IMR-90 (cell line): Measurements from ENCODE around the gene FRMD1. TPM values are rescaled to one million over a fixed set of nuclear protein-coding genes. Genes with fewer than 3 reads are reported as not detected.

Source experiments
- ATAC-seq: fragments of 200-7000 bp; cut with Tn5 transposase; 2 replicates; pipeline ENCODE4 v1.9.1; 2020; ENCODE audit warnings: low read depth, mild to moderate bottlenecking, moderate library complexity
- BruUV-seq: library from RNA; stranded (reverse); fragments of 400-500 nt; replicated peaks from 2 replicates; lab custom pipeline; 2021; lab: Mats Ljungman, UMichigan
- CTCF ChIA-PET: fragments of 300-600 bp; formaldehyde crosslinking; extraction: SDS; loops from one replicate; lab custom pipeline; 2021; ENCODE audit warnings: antibody characterized with exemption; lab: Yijun Ruan, JAX
- POLR2A ChIA-PET: fragments of 300-600 bp; sonication (Branson Sonifier 250); formaldehyde crosslinking; loops from one replicate; lab custom pipeline; 2022; ENCODE audit warnings: antibody characterized with exemption; ENCODE audit not compliant: unreplicated experiment; lab: Charles Lee
- DNase-seq: peaks from one replicate; pipeline ENCODE4 v3.0.0; 2013
- H2AFZ ChIP-seq: replicated peaks from 2 replicates; pipeline ENCODE3; 2013; ENCODE audit warnings: low read length, mild to moderate bottlenecking; ENCODE audit not compliant: poor library complexity
- H2AK5ac ChIP-seq: 2 replicates; pipeline ENCODE4 v1.6.1; 2013; ENCODE audit warnings: low read depth, low read length, inconsistent platforms
- H2AK9ac ChIP-seq: replicated peaks from 2 replicates; pipeline ENCODE3; 2013; ENCODE audit warnings: mild to moderate bottlenecking, low read depth, low read length, moderate library complexity; ENCODE audit not compliant: poor library complexity
- H2BK120ac ChIP-seq: 2 replicates; pipeline ENCODE4 v1.6.1; 2013; ENCODE audit warnings: low read depth, low read length, inconsistent platforms
- H2BK15ac ChIP-seq: 3 replicates; pipeline ENCODE4 v1.6.1; 2013; ENCODE audit warnings: low read depth, low read length, inconsistent platforms
- H2BK20ac ChIP-seq: 2 replicates; pipeline ENCODE4 v1.6.1; 2013; ENCODE audit warnings: low read depth, mild to moderate bottlenecking, inconsistent platforms, low read length, moderate library complexity
- H2BK5ac ChIP-seq: 2 replicates; pipeline ENCODE4 v1.6.1; 2013; ENCODE audit warnings: mild to moderate bottlenecking, low read depth, low read length, inconsistent platforms; ENCODE audit not compliant: poor library complexity, severe bottlenecking
- H3K14ac ChIP-seq: replicated peaks from 2 replicates; pipeline ENCODE4 v1.6.1; 2013; ENCODE audit warnings: low read depth, low read length, inconsistent platforms
- H3K18ac ChIP-seq: 2 replicates; pipeline ENCODE4 v1.6.1; 2013; ENCODE audit warnings: low read depth, low read length, control low read depth
- H3K23ac ChIP-seq: 2 replicates; pipeline ENCODE4 v1.6.1; 2013; ENCODE audit warnings: low read depth, low read length, inconsistent platforms
- H3K27ac ChIP-seq: 2 replicates; pipeline ENCODE4 v1.5.1; 2013; ENCODE audit warnings: mild to moderate bottlenecking, control low read depth, low read length; ENCODE audit not compliant: insufficient read depth
- H3K27me3 ChIP-seq: 2 replicates; pipeline ENCODE4 v1.6.1; 2013; ENCODE audit warnings: low read length; ENCODE audit not compliant: control insufficient read depth, insufficient read depth
- H3K36me3 ChIP-seq: 2 replicates; pipeline ENCODE4 v1.6.1; 2013; ENCODE audit warnings: low read length, mixed read lengths; ENCODE audit not compliant: control insufficient read depth, insufficient read depth
- H3K4ac ChIP-seq: 2 replicates; pipeline ENCODE4 v1.6.1; 2013; ENCODE audit warnings: low read depth, low read length, inconsistent platforms
- H3K4me1 ChIP-seq: 2 replicates; pipeline ENCODE4 v1.6.1; 2013; ENCODE audit warnings: low read length, mixed read lengths; ENCODE audit not compliant: control insufficient read depth, insufficient read depth
- H3K4me2 ChIP-seq: 2 replicates; pipeline ENCODE4 v1.6.1; 2013; ENCODE audit warnings: low read depth, mild to moderate bottlenecking, control low read depth, low read length, moderate library complexity
- H3K4me3 ChIP-seq: 2 replicates; pipeline ENCODE4 v1.5.1; 2013; ENCODE audit warnings: low read depth, mild to moderate bottlenecking, control low read depth, low read length, moderate library complexity; ENCODE audit not compliant: insufficient read depth
- H3K56ac ChIP-seq: 2 replicates; pipeline ENCODE4 v1.6.1; 2013; ENCODE audit warnings: low read length, inconsistent platforms; ENCODE audit not compliant: insufficient read depth; ENCODE audit errors: extremely low read depth
- H3K79me1 ChIP-seq, 2 experiments: 2 replicates each; pipeline ENCODE4 v1.6.1; 2013; ENCODE audit warnings: low read length in 2 of 2, inconsistent platforms in 1 of 2, low read depth in 1 of 2
- H3K9ac ChIP-seq: 2 replicates; pipeline ENCODE4 v1.6.1; 2013; ENCODE audit warnings: low read depth, low read length, control low read depth
- H3K9me1 ChIP-seq: 2 replicates; pipeline ENCODE4 v1.6.1; 2013; ENCODE audit warnings: low read length, inconsistent platforms; ENCODE audit not compliant: insufficient read depth
- H3K9me3 ChIP-seq: 2 replicates; pipeline ENCODE4 v1.6.1; 2013; ENCODE audit warnings: low read length; ENCODE audit not compliant: control insufficient read depth, insufficient read depth
- H4K20me1 ChIP-seq: 2 replicates; pipeline ENCODE4 v1.6.1; 2013; ENCODE audit warnings: low read length, inconsistent platforms; ENCODE audit not compliant: insufficient read depth
- H4K5ac ChIP-seq: 2 replicates; pipeline ENCODE4 v1.6.1; 2013; ENCODE audit warnings: mild to moderate bottlenecking, low read depth, low read length, control low read depth
- H4K8ac ChIP-seq, 2 experiments: 2 replicates each; pipeline ENCODE4 v1.6.1; 2013; ENCODE audit warnings: low read depth in 2 of 2, low read length in 2 of 2, control low read depth in 1 of 2, inconsistent platforms in 1 of 2
- H4K91ac ChIP-seq: 2 replicates; pipeline ENCODE4 v1.6.1; 2013; ENCODE audit warnings: low read depth, low read length, inconsistent platforms; ENCODE audit not compliant: insufficient read depth
- BHLHE40 ChIP-seq: fragments of 150-350 bp; IDR thresholded peaks from 2 replicates; pipeline ENCODE4 v1.6.1; 2016; ENCODE audit warnings: mild to moderate bottlenecking, low read depth, low read length
- CEBPB ChIP-seq: IDR thresholded peaks from 2 replicates; pipeline ENCODE4 v1.6.1; 2012; ENCODE audit warnings: low read depth, low read length, improper control_type of control experiment
- CHD1 ChIP-seq: IDR thresholded peaks from 2 replicates; pipeline ENCODE4 v1.6.1; 2012; ENCODE audit warnings: low read depth, low read length, improper control_type of control experiment
- CTCF ChIP-seq: conservative IDR thresholded peaks from 2 replicates; pipeline ENCODE4 v1.5.1; 2012; ENCODE audit warnings: mild to moderate bottlenecking, low read depth, low read length, improper control_type of control experiment
- FOS ChIP-seq: fragments of 150-350 bp; IDR thresholded peaks from 2 replicates; pipeline ENCODE4 v1.6.1; 2016; ENCODE audit warnings: low read depth, low read length
- MAFK ChIP-seq: IDR thresholded peaks from 2 replicates; pipeline ENCODE4 v1.6.1; 2012; ENCODE audit warnings: low read depth, low read length, improper control_type of control experiment
- MAZ ChIP-seq: IDR thresholded peaks from 2 replicates; pipeline ENCODE4 v1.6.1; 2012; ENCODE audit warnings: low read depth, mild to moderate bottlenecking, low read length, improper control_type of control experiment, moderate library complexity, borderline replicate concordance
- MXI1 ChIP-seq: IDR thresholded peaks from 2 replicates; pipeline ENCODE4 v1.6.1; 2012; ENCODE audit warnings: low read depth, mild to moderate bottlenecking, low read length, moderate library complexity, borderline replicate concordance
- NFE2L2 ChIP-seq: fragments of 150-350 bp; IDR thresholded peaks from 2 replicates; pipeline ENCODE4 v1.6.1; 2016; ENCODE audit warnings: low read depth, mild to moderate bottlenecking, low read length
- POLR2A ChIP-seq: IDR thresholded peaks from 2 replicates; pipeline ENCODE4 v1.6.1; 2012; ENCODE audit warnings: mild to moderate bottlenecking, low read depth, low read length
- RAD21 ChIP-seq: IDR thresholded peaks from 2 replicates; pipeline ENCODE4 v1.6.1; 2012; ENCODE audit warnings: low read length, improper control_type of control experiment
- RCOR1 ChIP-seq: IDR thresholded peaks from 2 replicates; pipeline ENCODE4 v1.6.1; 2012; ENCODE audit warnings: mild to moderate bottlenecking, low read length, improper control_type of control experiment; ENCODE audit not compliant: insufficient replicate concordance
- RFX5 ChIP-seq: IDR thresholded peaks from 2 replicates; pipeline ENCODE4 v1.8.0; 2012; ENCODE audit warnings: low read depth, mild to moderate bottlenecking, low read length, moderate library complexity
- SMC3 ChIP-seq: fragments of 150-350 bp; IDR thresholded peaks from 2 replicates; pipeline ENCODE4 v1.6.1; 2016; ENCODE audit warnings: low read depth, mild to moderate bottlenecking, antibody characterized with exemption, low read length, moderate library complexity
- USF2 ChIP-seq: fragments of 150-350 bp; IDR thresholded peaks from 2 replicates; pipeline ENCODE4 v1.6.1; 2017; ENCODE audit warnings: mild to moderate bottlenecking, antibody characterized with exemption, low read length, low read depth
- WGBS, 2 experiments: methylation state at CpG; one replicate each; pipeline versions ENCODE4 v1.1.5 to v1.1.7; 2013; ENCODE audit warnings: missing lambda C conversion rate in 2 of 2; ENCODE audit not compliant: insufficient read length in 1 of 2; ENCODE audit errors: extremely low coverage in 2 of 2; 5-methylcytosine and 5-hydroxymethylcytosine counted together
- dilution Hi-C: fragments of 300-500 bp; cut with HindIII; formaldehyde crosslinking; loops from one replicate; pipeline ENCODE4 v1.14.3; 2018; ENCODE audit warnings: low sequenced_read_pairs; ENCODE audit not compliant: unreplicated experiment
- in situ Hi-C: fragments of 300-500 bp; cut with MboI; formaldehyde crosslinking; loops from 3 replicates; pipeline ENCODE4 v1.14.3; 2019; ENCODE audit warnings: low sequenced_read_pairs, inconsistent platforms, mixed read lengths
- intact Hi-C: fragments of 100-400 bp; cut with micrococcal nuclease; formaldehyde crosslinking; loops from 2 replicates; pipeline ENCODE4 v1.10.0; 2022
- polyA plus RNA-seq, 3 experiments: library from polyadenylated mRNA; depleted of rRNA; stranded (reverse); fragments of >200 nt; gene quantifications; 2 replicates each; pipeline ENCODE4 v1.2.3, GENCODE V29; 2012; ENCODE audit warnings: low replicate concordance in 1 of 3
- total RNA-seq: library from RNA; depleted of rRNA; stranded (reverse); fragments of >200 nt; gene quantifications from 2 replicates; pipeline ENCODE4 v1.2.3, GENCODE V29; 2012
- TF ChIP-seq, protein P1 (sequence below): fragments of 150-350 bp; IDR thresholded peaks from 2 replicates; pipeline ENCODE4 v1.6.1; 2016; ENCODE audit warnings: low read depth, mild to moderate bottlenecking, low read length, moderate library complexity, borderline replicate concordance

The FRMD1 gene
- total and polyA plus RNA-seq, 2 of the 4 experiments (the other 2 are of a cell fraction): not detected

- intact Hi-C loops (no loop called here), dilution Hi-C loops (no loop called here), in situ Hi-C loops (no loop called here)
- H2AK9ac ChIP-seq: no peak overlapping the region
- CTCF ChIA-PET: no interaction called here
- no peak overlapping the region for H3K18ac ChIP-seq
- no peaks in the 10 kb centered on the region for H3K4me1 ChIP-seq
- no peak overlapping the region for H3K4ac ChIP-seq
- H3K9me1 ChIP-seq: no peaks in the 10 kb centered on the region
- H3K27me3 ChIP-seq: peaks cover 15% of the 10 kb centered on the region
- no peak overlapping the region for H3K4me3 ChIP-seq
- no peak overlapping the region for H4K8ac ChIP-seq
- no peak overlapping the region for H3K56ac ChIP-seq
- H3K9ac ChIP-seq: no peak overlapping the region
- H2AK5ac ChIP-seq: no peak overlapping the region
- no peak for ATAC-seq
- H2BK20ac ChIP-seq: no peak overlapping the region
- no peak overlapping the region for H2AFZ ChIP-seq
- POLR2A ChIA-PET: no interaction called here
- DNase-seq: no peak
- H3K14ac ChIP-seq: no peak overlapping the region
- H3K9me3 ChIP-seq: no peaks in the 10 kb centered on the region
- H2BK120ac ChIP-seq: no peak overlapping the region
- H3K79me1 ChIP-seq: no peaks in the 10 kb centered on the region
- no peak overlapping the region for H3K23ac ChIP-seq
- H2BK15ac ChIP-seq: no peak overlapping the region
- TF ChIP-seq MXI1: no peak
- TF ChIP-seq RAD21: no peak
- TF ChIP-seq USF2: no peak
- no peak for TF ChIP-seq FOS
- TF ChIP-seq RCOR1: no peak
- TF ChIP-seq POLR2A: no peak
- no peak for TF ChIP-seq MAZ
- TF ChIP-seq CTCF: no peak
- TF ChIP-seq BHLHE40: no peak
- TF ChIP-seq RFX5: no peak
- TF ChIP-seq, protein P1, sequence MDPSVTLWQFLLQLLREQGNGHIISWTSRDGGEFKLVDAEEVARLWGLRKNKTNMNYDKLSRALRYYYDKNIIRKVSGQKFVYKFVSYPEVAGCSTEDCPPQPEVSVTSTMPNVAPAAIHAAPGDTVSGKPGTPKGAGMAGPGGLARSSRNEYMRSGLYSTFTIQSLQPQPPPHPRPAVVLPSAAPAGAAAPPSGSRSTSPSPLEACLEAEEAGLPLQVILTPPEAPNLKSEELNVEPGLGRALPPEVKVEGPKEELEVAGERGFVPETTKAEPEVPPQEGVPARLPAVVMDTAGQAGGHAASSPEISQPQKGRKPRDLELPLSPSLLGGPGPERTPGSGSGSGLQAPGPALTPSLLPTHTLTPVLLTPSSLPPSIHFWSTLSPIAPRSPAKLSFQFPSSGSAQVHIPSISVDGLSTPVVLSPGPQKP: no peak
- TF ChIP-seq CHD1: no peak
- TF ChIP-seq MAFK: no peak
- no peak for TF ChIP-seq CEBPB
- TF ChIP-seq NFE2L2: no peak
- no peak for TF ChIP-seq SMC3
- no peaks in the 10 kb centered on the region for H4K20me1 ChIP-seq
- H3K4me2 ChIP-seq: no peak overlapping the region
- no CpG with 5 or more reads among the region's 11 CpGs for WGBS, 2 experiments
- no peaks in the 10 kb centered on the region for H3K36me3 ChIP-seq
- no peak overlapping the region for H2BK5ac ChIP-seq
- H3K27ac ChIP-seq: no peak overlapping the region
- H4K91ac ChIP-seq: no peak overlapping the region
- BruUV-seq: no TSS peak
- no peak overlapping the region for H4K5ac ChIP-seq
Observed at GRCh38 chr6:168124921-168125320, 45.9 kb upstream of the FRMD1 start.
